K562 (cell line): Measurements from ENCODE around the gene UBE2L3. TPM values are rescaled to one million over a fixed set of nuclear protein-coding genes. Genes with fewer than 3 reads are reported as not detected.

Experiments used
- BHLHE40 ChIP-seq: IDR thresholded peaks from 2 replicates; pipeline ENCODE4 v1.6.1; 2011; ENCODE audit warnings: low read length, improper control_type of control experiment
- EHMT2 ChIP-seq: fragments of 450-650 bp; IDR thresholded peaks from 2 replicates; pipeline ENCODE4 v1.6.1; 2018; ENCODE audit warnings: antibody characterized with exemption
- HDAC1 ChIP-seq, 2 experiments: fragments of 450-650 bp; IDR thresholded peaks; 2 replicates each; pipeline ENCODE4 v1.6.1; 2016 to 2017; ENCODE audit warnings: inconsistent platforms in 1 of 2, mild to moderate bottlenecking in 1 of 2, moderate library complexity in 1 of 2
- MAFK ChIP-seq: IDR thresholded peaks from 2 replicates; pipeline ENCODE4 v1.6.1; 2011; ENCODE audit warnings: low read length, improper control_type of control experiment
- MYC ChIP-seq, 2 experiments: fragments of 250-450 bp in 1 of 2; sonication (Bioruptor Pico) in 1 of 2; IDR thresholded peaks; 2 replicates each; pipeline versions ENCODE4 v1.5.1 to v1.6.1; 2012 to 2021; ENCODE audit warnings: low read depth in 2 of 2, borderline replicate concordance in 1 of 2, improper control_type of control experiment in 1 of 2, low read length in 1 of 2, mild to moderate bottlenecking in 1 of 2, moderate library complexity in 1 of 2
- NFIX ChIP-seq: fragments of 250-450 bp; sonication (Bioruptor Pico); IDR thresholded peaks from 2 replicates; pipeline ENCODE4 v1.4.0; 2020; ENCODE audit warnings: low read depth, mild to moderate bottlenecking, moderate library complexity
- PTRF ChIP-seq: fragments of 450-650 bp; IDR thresholded peaks from 2 replicates; pipeline ENCODE4 v1.6.1; 2016; ENCODE audit warnings: mild to moderate bottlenecking, missing genetic modification characterization, missing compliant biosample characterization
- PYGO2 ChIP-seq: fragments of 450-650 bp; IDR thresholded peaks from 2 replicates; pipeline ENCODE4 v1.6.1; 2016; ENCODE audit warnings: mild to moderate bottlenecking, missing genetic modification characterization, moderate library complexity, missing compliant biosample characterization
- RNF2 ChIP-seq: sonication (generic); IDR thresholded peaks from 2 replicates; pipeline ENCODE4 v1.6.1; 2016
- SRSF7 ChIP-seq: fragments of 200-400 bp; formaldehyde crosslinking; optimal IDR thresholded peaks from 2 replicates; pipeline ENCODE3; 2017; ENCODE audit warnings: mild to moderate bottlenecking, low read depth, low read length
- SUPT5H ChIP-seq: fragments of 450-650 bp; IDR thresholded peaks from 2 replicates; pipeline ENCODE4 v1.6.1; 2016
- ZFX ChIP-seq: sonication (generic); formaldehyde crosslinking; IDR thresholded peaks from 2 replicates; pipeline ENCODE4 v1.8.0; 2022; ENCODE audit warnings: mild to moderate bottlenecking, missing genetic modification reagents, moderate library complexity
- ZNF143 ChIP-seq: sonication (generic); formaldehyde crosslinking; IDR thresholded peaks from 2 replicates; pipeline ENCODE4 v1.9.0; 2022; ENCODE audit warnings: mild to moderate bottlenecking, missing genetic modification reagents
- ZNF184 ChIP-seq: sonication (generic); formaldehyde crosslinking; IDR thresholded peaks from 2 replicates; pipeline ENCODE4 v1.5.0; 2020; ENCODE audit warnings: missing genetic modification reagents
- ZNF764 ChIP-seq: fragments of 250-450 bp; sonication (Bioruptor Pico); IDR thresholded peaks from 2 replicates; pipeline ENCODE4 v1.4.0; 2020; ENCODE audit warnings: low read depth, mild to moderate bottlenecking, moderate library complexity
- polyA plus RNA-seq, 8 experiments: library from polyadenylated mRNA; depleted of rRNA in 4 of 8; stranded (reverse) in 5 of 8; unstranded in 3 of 8; fragments of >200 nt; fragmentation: Nextera tagmentation in 2 of 8; fragmentation: Illumina TruSeq in 1 of 8; extraction: Ambion mirVana in 2 of 8; extraction: Trizol in 1 of 8; gene quantifications; 2 replicates each; pipeline versions ENCODE4 v1.2.1 to v1.2.3, GENCODE V29; 2011 to 2014; ENCODE audit warnings: inconsistent platforms in 1 of 8, missing spikeins in 1 of 8
- total RNA-seq, 7 experiments: library from RNA; depleted of rRNA in 6 of 7; stranded (reverse); fragments of >200 nt in 6 of 7; fragmentation: Illumina TruSeq in 2 of 7; extraction: Trizol in 2 of 7; gene quantifications; 2 replicates each; pipeline versions ENCODE4 v1.2.1 to v1.2.3, GENCODE V29; 2011 to 2021; ENCODE audit warnings: low replicate concordance in 1 of 7
- TF ChIP-seq, protein P1 (sequence below): fragments of 450-650 bp; IDR thresholded peaks from 2 replicates; pipeline ENCODE4 v1.7.0; 2016; ENCODE audit warnings: borderline replicate concordance
- TF ChIP-seq, protein P2 (sequence below): fragments of 450-650 bp; formaldehyde crosslinking; IDR thresholded peaks from 2 replicates; pipeline ENCODE4 v1.4.0; 2020; ENCODE audit warnings: mild to moderate bottlenecking, moderate library complexity
- TF ChIP-seq, protein P3 (sequence below): fragments of 450-650 bp; formaldehyde crosslinking; IDR thresholded peaks from 2 replicates; pipeline ENCODE4 v1.4.0; 2020; ENCODE audit warnings: mild to moderate bottlenecking, moderate library complexity
- TF ChIP-seq, protein P4 (sequence below), 2 experiments: fragments of 200-800 bp in 1 of 2; sonication (Bioruptor generic) in 1 of 2; sonication (generic) in 1 of 2; formaldehyde crosslinking in 1 of 2; IDR thresholded peaks in 1 of 2; conservative IDR thresholded peaks in 1 of 2; 2 replicates each; pipeline versions ENCODE4 v1.5.0 to v1.6.1; 2016 to 2020; ENCODE audit warnings: missing compliant biosample characterization in 1 of 2, missing genetic modification characterization in 1 of 2, missing genetic modification reagents in 1 of 2
- TF ChIP-seq, protein P5 (sequence below): fragments of 450-650 bp; IDR thresholded peaks from 2 replicates; pipeline ENCODE4 v1.6.1; 2016; ENCODE audit warnings: missing biosample characterization, missing genetic modification characterization

UBE2L3 gene
- total and polyA plus RNA-seq, 9 of the 15 experiments (the other 6 are each of a cell fraction or from before 2014, with no cell fraction given) = 215 to 625 (median 285) TPM

DNA sequence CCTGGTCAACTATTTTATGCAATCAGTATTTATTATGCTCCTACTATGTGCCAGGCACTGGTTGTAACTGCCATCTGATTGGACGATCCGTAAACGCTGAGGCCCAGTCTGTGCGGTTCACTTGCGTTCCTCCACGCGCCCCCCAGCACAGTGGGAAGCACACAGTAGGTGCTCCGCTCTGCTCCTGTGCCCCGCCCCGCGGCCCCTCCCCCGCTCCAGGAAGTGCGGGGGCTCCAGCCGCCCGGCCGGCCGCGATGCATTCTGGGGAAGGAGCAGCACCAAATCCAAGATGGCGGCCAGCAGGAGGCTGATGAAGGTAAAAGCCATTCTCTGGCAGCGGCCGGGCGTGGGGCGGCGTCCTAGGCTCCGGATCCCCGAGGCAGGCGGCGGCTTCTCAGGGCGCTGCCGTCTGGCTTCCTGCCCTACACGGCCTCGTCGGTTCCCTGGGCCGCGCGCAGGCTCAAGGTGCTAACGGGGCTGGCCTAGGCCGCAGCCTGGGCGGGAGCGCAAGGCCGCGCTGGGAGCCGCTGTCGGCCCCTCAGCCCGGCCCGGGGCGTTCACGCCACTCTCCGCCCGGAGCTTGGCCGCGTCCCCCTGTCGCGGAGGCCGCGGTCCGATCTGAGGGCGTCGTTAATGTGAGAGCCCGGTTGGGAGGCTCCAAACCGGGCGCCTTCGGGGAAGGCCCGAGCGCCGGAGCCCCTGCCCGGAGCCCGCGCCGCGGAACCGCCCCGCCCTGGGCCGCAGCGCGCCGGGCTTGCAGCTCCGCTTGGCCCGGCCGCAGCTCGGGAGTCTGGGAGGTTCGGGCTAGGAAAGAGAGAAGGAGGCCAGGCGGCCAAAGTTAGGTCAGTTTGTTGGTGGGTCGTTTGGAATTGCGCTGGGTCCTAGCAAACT, at the start of gene UBE2L3 (continued):
- TF ChIP-seq EHMT2 = no peak
- TF ChIP-seq ZNF184 (CRISPR knock-in tag) = no peak
- peak; percentile 94 for TF ChIP-seq MYC (IDR thresholded peaks at IDR 0.05; ENCODE audit: low read depth, low read length)
- no peak for TF ChIP-seq MYC (CRISPR knock-in tag; IDR thresholded peaks at IDR 0.05; ENCODE audit: borderline replicate concordance, low read depth)
- TF ChIP-seq, protein P1, sequence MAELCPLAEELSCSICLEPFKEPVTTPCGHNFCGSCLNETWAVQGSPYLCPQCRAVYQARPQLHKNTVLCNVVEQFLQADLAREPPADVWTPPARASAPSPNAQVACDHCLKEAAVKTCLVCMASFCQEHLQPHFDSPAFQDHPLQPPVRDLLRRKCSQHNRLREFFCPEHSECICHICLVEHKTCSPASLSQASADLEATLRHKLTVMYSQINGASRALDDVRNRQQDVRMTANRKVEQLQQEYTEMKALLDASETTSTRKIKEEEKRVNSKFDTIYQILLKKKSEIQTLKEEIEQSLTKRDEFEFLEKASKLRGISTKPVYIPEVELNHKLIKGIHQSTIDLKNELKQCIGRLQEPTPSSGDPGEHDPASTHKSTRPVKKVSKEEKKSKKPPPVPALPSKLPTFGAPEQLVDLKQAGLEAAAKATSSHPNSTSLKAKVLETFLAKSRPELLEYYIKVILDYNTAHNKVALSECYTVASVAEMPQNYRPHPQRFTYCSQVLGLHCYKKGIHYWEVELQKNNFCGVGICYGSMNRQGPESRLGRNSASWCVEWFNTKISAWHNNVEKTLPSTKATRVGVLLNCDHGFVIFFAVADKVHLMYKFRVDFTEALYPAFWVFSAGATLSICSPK = no peak
- TF ChIP-seq, protein P2, sequence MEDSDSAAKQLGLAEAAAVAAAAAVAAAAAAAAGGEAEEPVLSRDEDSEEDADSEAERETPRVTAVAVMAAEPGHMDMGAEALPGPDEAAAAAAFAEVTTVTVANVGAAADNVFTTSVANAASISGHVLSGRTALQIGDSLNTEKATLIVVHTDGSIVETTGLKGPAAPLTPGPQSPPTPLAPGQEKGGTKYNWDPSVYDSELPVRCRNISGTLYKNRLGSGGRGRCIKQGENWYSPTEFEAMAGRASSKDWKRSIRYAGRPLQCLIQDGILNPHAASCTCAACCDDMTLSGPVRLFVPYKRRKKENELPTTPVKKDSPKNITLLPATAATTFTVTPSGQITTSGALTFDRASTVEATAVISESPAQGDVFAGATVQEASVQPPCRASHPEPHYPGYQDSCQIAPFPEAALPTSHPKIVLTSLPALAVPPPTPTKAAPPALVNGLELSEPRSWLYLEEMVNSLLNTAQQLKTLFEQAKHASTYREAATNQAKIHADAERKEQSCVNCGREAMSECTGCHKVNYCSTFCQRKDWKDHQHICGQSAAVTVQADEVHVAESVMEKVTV (CRISPR knock-in tag) = no peak
- TF ChIP-seq, protein P3, sequence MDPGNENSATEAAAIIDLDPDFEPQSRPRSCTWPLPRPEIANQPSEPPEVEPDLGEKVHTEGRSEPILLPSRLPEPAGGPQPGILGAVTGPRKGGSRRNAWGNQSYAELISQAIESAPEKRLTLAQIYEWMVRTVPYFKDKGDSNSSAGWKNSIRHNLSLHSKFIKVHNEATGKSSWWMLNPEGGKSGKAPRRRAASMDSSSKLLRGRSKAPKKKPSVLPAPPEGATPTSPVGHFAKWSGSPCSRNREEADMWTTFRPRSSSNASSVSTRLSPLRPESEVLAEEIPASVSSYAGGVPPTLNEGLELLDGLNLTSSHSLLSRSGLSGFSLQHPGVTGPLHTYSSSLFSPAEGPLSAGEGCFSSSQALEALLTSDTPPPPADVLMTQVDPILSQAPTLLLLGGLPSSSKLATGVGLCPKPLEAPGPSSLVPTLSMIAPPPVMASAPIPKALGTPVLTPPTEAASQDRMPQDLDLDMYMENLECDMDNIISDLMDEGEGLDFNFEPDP (CRISPR knock-in tag) = peak; percentile 37
- peak; percentile 94 for TF ChIP-seq SRSF7
- no peak for TF ChIP-seq SUPT5H
- no peak for TF ChIP-seq ZFX (CRISPR knock-in tag)
- peak; percentile 63 for TF ChIP-seq BHLHE40
- TF ChIP-seq, protein P4, sequence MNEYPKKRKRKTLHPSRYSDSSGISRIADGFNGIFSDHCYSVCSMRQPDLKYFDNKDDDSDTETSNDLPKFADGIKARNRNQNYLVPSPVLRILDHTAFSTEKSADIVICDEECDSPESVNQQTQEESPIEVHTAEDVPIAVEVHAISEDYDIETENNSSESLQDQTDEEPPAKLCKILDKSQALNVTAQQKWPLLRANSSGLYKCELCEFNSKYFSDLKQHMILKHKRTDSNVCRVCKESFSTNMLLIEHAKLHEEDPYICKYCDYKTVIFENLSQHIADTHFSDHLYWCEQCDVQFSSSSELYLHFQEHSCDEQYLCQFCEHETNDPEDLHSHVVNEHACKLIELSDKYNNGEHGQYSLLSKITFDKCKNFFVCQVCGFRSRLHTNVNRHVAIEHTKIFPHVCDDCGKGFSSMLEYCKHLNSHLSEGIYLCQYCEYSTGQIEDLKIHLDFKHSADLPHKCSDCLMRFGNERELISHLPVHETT (CRISPR knock-in tag; conservative IDR thresholded peaks at IDR 0.05 in 1 of 2, IDR thresholded peaks at IDR 0.05 in 1 of 2) = no peak
- no peak for TF ChIP-seq PYGO2 (tag)
- no peak for TF ChIP-seq ZNF143
- no peak for TF ChIP-seq HDAC1 (IDR thresholded peaks at IDR 0.05)
- TF ChIP-seq, protein P5, sequence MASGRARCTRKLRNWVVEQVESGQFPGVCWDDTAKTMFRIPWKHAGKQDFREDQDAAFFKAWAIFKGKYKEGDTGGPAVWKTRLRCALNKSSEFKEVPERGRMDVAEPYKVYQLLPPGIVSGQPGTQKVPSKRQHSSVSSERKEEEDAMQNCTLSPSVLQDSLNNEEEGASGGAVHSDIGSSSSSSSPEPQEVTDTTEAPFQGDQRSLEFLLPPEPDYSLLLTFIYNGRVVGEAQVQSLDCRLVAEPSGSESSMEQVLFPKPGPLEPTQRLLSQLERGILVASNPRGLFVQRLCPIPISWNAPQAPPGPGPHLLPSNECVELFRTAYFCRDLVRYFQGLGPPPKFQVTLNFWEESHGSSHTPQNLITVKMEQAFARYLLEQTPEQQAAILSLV (tag) = no peak
- TF ChIP-seq PTRF (tag) = no peak
- TF ChIP-seq NFIX (CRISPR knock-in tag) = no peak
- TF ChIP-seq MAFK = no peak; the same call in 1 of the 2 replicates
- peak; percentile 91; the same call in 1 of the 2 replicates for TF ChIP-seq ZNF764 (CRISPR knock-in tag)
- no peak for TF ChIP-seq RNF2
